IgD-negative memory B cell (primary cell): ENCODE measurements around the gene GATA1. TPM values are rescaled to one million over a fixed set of nuclear protein-coding genes. Genes with fewer than 3 reads are reported as not detected.
A peak's percentile ranks its signal among the peaks of the same experiment; 100 is the strongest.

Experiments used
- H3K27ac Mint-ChIP-seq, 3 donors: one replicate each; pipeline ENCODE4 v1.8.0; 2020 to 2022; ENCODE audit warnings: mild to moderate bottlenecking in 3 of 3, mixed read lengths in 3 of 3, moderate library complexity in 1 of 3
- H3K27me3 Mint-ChIP-seq: one replicate; pipeline ENCODE4 v1.8.0; 2021; ENCODE audit warnings: mixed read lengths
- H3K36me3 Mint-ChIP-seq: one replicate; pipeline ENCODE4 v1.8.0; 2020; ENCODE audit warnings: mild to moderate bottlenecking, mixed read lengths
- H3K4me1 Mint-ChIP-seq, 3 donors: one replicate each; pipeline ENCODE4 v1.8.0; 2020 to 2022; ENCODE audit warnings: mixed read lengths in 3 of 3, mild to moderate bottlenecking in 1 of 3
- H3K4me3 Mint-ChIP-seq, 4 donors: one replicate each; pipeline ENCODE4 v1.8.0; 2020 to 2022; ENCODE audit warnings: mild to moderate bottlenecking in 4 of 4, mixed read lengths in 4 of 4, moderate library complexity in 3 of 4
- H3K9me3 Mint-ChIP-seq, 3 donors: one replicate each; pipeline ENCODE4 v1.8.0; 2020 to 2021; ENCODE audit warnings: mixed read lengths in 3 of 3, mild to moderate bottlenecking in 1 of 3
- polyA plus RNA-seq: library from polyadenylated mRNA; unstranded; fragments of 300-500 nt; fragmentation: Illumina TruSeq; gene quantifications from one replicate; pipeline ENCODE4 v1.2.3, GENCODE V29; 2021

The GATA1 gene
- polyA plus RNA-seq, 1 donor from 2014 or later: not detected

- no peak overlapping the region for H3K4me3 Mint-ChIP-seq
Measured at GRCh38 chrX:48791063-48791820, 4.9 kb downstream of the GATA1 start.

GRCh38 chrX:48792219-48792618 is 5.8 kb downstream of the GATA1 start:
- peak overlapping the region in 1 of 3 donors; percentile 13 for H3K27ac Mint-ChIP-seq
- H3K4me3 Mint-ChIP-seq: no peak overlapping the region
- no peaks in the 10 kb centered on the region for H3K36me3 Mint-ChIP-seq
- no peaks in the 10 kb centered on the region for H3K9me3 Mint-ChIP-seq
- peaks cover 0 to 3% (median 1%) of the 10 kb centered on the region in 3 donors for H3K4me1 Mint-ChIP-seq
- H3K27me3 Mint-ChIP-seq: peaks cover 7% of the 10 kb centered on the region

More at GRCh38 chrX:48791063-48791820, 4.9 kb downstream of the GATA1 start:
- H3K27me3 Mint-ChIP-seq: peaks cover 11% of the 10 kb centered on the region
- H3K9me3 Mint-ChIP-seq: no peaks in the 10 kb centered on the region
- no peak overlapping the region for H3K27ac Mint-ChIP-seq
- H3K4me1 Mint-ChIP-seq: peaks cover 0 to 3% (median 1%) of the 10 kb centered on the region in 3 donors
- no peaks in the 10 kb centered on the region for H3K36me3 Mint-ChIP-seq

GRCh38 chrX:48793935-48794334 is 7.5 kb downstream of the GATA1 start:
- no peaks in the 10 kb centered on the region for H3K9me3 Mint-ChIP-seq
- peaks cover 2% of the 10 kb centered on the region for H3K27me3 Mint-ChIP-seq
- no peaks in the 10 kb centered on the region for H3K36me3 Mint-ChIP-seq
- H3K4me1 Mint-ChIP-seq: peaks cover 0 to 1% (median 0%) of the 10 kb centered on the region in 3 donors
- peak overlapping the region in 1 of 4 donors; percentile 4 for H3K4me3 Mint-ChIP-seq
- H3K27ac Mint-ChIP-seq: peak overlapping the region in 1 of 3 donors; percentile 6

GRCh38 chrX:48794340-48794910 is 8.0 kb downstream of the GATA1 start:
- Mint-ChIP-seq H3K36me3 (no peaks in the 10 kb centered on the region), H3K4me1 (no peaks in the 10 kb centered on the region)

GRCh38 chrX:48794911-48795515 is 8.6 kb downstream of the GATA1 start:
- H3K27ac Mint-ChIP-seq: no peak overlapping the region
- no peaks in the 10 kb centered on the region for H3K36me3 Mint-ChIP-seq
- no peaks in the 10 kb centered on the region for H3K9me3 Mint-ChIP-seq
- no peak overlapping the region for H3K4me3 Mint-ChIP-seq
- H3K4me1 Mint-ChIP-seq: no peaks in the 10 kb centered on the region
- H3K27me3 Mint-ChIP-seq: no peaks in the 10 kb centered on the region

More at GRCh38 chrX:48794340-48794910, 8.0 kb downstream of the GATA1 start:
- Mint-ChIP-seq H3K9me3 (no peaks in the 10 kb centered on the region), H3K27me3 (peaks cover 2% of the 10 kb centered on the region), H3K4me3 (peak overlapping the region in 1 of 4 donors; percentile 4), H3K27ac (peak overlapping the region in 1 of 3 donors; percentile 6)

GRCh38 chrX:48798318-48798717 is 11.9 kb downstream of the GATA1 start:
- H3K4me1 Mint-ChIP-seq: peaks cover 0 to 10% (median 6%) of the 10 kb centered on the region in 3 donors
- peaks cover 4% of the 10 kb centered on the region for H3K36me3 Mint-ChIP-seq

GRCh38 chrX:48800574-48801279 is 14.3 kb downstream of the GATA1 start:
- peaks cover 4% of the 10 kb centered on the region for H3K36me3 Mint-ChIP-seq
- H3K4me1 Mint-ChIP-seq: peaks cover 4 to 10% (median 6%) of the 10 kb centered on the region in 3 donors
- no peaks in the 10 kb centered on the region for H3K9me3 Mint-ChIP-seq
- H3K4me3 Mint-ChIP-seq: peak overlapping the region; percentile 81 to 96 (median 93)
- peak overlapping the region; percentile 92 to 99 (median 95) for H3K27ac Mint-ChIP-seq
- peaks cover 1% of the 10 kb centered on the region for H3K27me3 Mint-ChIP-seq

More at GRCh38 chrX:48798318-48798717, 11.9 kb downstream of the GATA1 start:
- Mint-ChIP-seq H3K9me3 (no peaks in the 10 kb centered on the region), H3K4me3 (peak overlapping the region in 1 of 4 donors; percentile 29), H3K27me3 (no peaks in the 10 kb centered on the region), H3K27ac (no peak overlapping the region)

- Mint-ChIP-seq H3K27ac (peak within 1 kb of the TSS; percentile 92 to 99 (median 95)), H3K4me3 (peak within 1 kb of the TSS; percentile 81 to 96 (median 93)), H3K4me1 (peaks cover 4 to 10% (median 8%) of the 10 kb centered on the region in 3 donors)
Measured at GRCh38 chrX:48801280-48802088, 15.1 kb downstream of the GATA1 start, which contains the start of gene HDAC6. HDAC6 (plus strand) TSS chrX:48802067; CDS start chrX:48802693, 626 bp downstream.

GRCh38 chrX:48802089-48802904 is 15.9 kb downstream of the GATA1 start:
- Mint-ChIP-seq H3K4me3 (peak overlapping the region; percentile 81 to 96 (median 93)), H3K27me3 (peaks cover 1% of the 10 kb centered on the region), H3K9me3 (no peaks in the 10 kb centered on the region), H3K36me3 (peaks cover 4% of the 10 kb centered on the region), H3K4me1 (peaks cover 4 to 10% (median 8%) of the 10 kb centered on the region in 3 donors), H3K27ac (peak overlapping the region; percentile 92 to 99 (median 95))

More at GRCh38 chrX:48801280-48802088, 15.1 kb downstream of the GATA1 start, which contains the start of gene HDAC6:
- H3K9me3 Mint-ChIP-seq: no peaks in the 10 kb centered on the region
- H3K27me3 Mint-ChIP-seq: peaks cover 1% of the 10 kb centered on the region
- peaks cover 4% of the 10 kb centered on the region for H3K36me3 Mint-ChIP-seq

GRCh38 chrX:48802905-48803200 is 16.5 kb downstream of the GATA1 start:
- peak overlapping the region in 3 of 4 donors; percentile 35 to 95 (median 81) for H3K4me3 Mint-ChIP-seq
- H3K9me3 Mint-ChIP-seq: no peaks in the 10 kb centered on the region
- H3K27me3 Mint-ChIP-seq: peaks cover 1% of the 10 kb centered on the region
- peak overlapping the region in 2 of 3 donors; percentile 92 to 95 for H3K27ac Mint-ChIP-seq
- peaks cover 4 to 10% (median 8%) of the 10 kb centered on the region in 3 donors for H3K4me1 Mint-ChIP-seq
- H3K36me3 Mint-ChIP-seq: peaks cover 4% of the 10 kb centered on the region

- Mint-ChIP-seq H3K36me3 (peaks cover 3% of the 10 kb centered on the region), H3K4me1 (peaks cover 4 to 5% (median 5%) of the 10 kb centered on the region in 3 donors), H3K4me3 (no peak overlapping the region), H3K9me3 (no peaks in the 10 kb centered on the region), H3K27ac (no peak overlapping the region), H3K27me3 (peaks cover 1% of the 10 kb centered on the region)
Measured at GRCh38 chrX:48806081-48806480, 19.7 kb downstream of the GATA1 start.

- Mint-ChIP-seq H3K27me3 (no peaks in the 10 kb centered on the region), H3K4me3 (no peak overlapping the region), H3K9me3 (no peaks in the 10 kb centered on the region), H3K4me1 (no peaks in the 10 kb centered on the region), H3K27ac (no peak overlapping the region), H3K36me3 (peaks cover 2% of the 10 kb centered on the region)
Measured at GRCh38 chrX:48813644-48814043, 27.3 kb downstream of the GATA1 start.

GRCh38 chrX:48814722-48815121 is 28.3 kb downstream of the GATA1 start:
- Mint-ChIP-seq H3K4me3 (no peak overlapping the region), H3K36me3 (peaks cover 2% of the 10 kb centered on the region), H3K27me3 (peaks cover 2% of the 10 kb centered on the region), H3K9me3 (no peaks in the 10 kb centered on the region), H3K4me1 (peaks cover 0 to 1% (median 0%) of the 10 kb centered on the region in 3 donors), H3K27ac (no peak overlapping the region)
